ENCODE results near the gene E2F2.

DNA sequence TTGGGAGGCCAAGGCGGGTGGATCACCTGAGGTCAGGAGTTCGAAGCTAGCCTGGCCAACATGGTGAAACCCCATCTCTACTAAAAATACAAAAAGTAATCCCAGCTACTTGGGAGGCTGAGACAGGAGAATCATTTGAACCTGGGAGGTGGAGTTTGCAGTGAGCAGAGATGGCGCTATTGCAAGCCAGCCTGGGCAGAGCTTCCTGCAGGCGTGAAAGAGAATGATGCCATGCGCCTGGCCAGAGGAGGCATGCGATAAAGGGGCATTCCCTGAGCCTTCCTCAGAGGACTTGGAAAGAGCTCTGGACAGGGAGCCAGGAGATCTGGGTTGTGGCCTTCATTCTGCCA is 3.2 kb downstream of the E2F2 start:
- TF ChIP-seq YY1 (IDR thresholded peaks at IDR 0.05; ENCODE audit: insufficient read depth, insufficient read length) (no peak), SUZ12 (IDR thresholded peaks at IDR 0.05; ENCODE audit: extremely low read depth, insufficient read depth, insufficient read length) (no peak), ZNF274 (IDR thresholded peaks at IDR 0.05; ENCODE audit: low read depth, low read length) (no peak)

Measured in NT2/D1 (cell line).